Stimulated activated CD4-positive, alpha-beta T cell treated with anti-CD3 and anti-CD28 coated beads, Interleukin-15, amount 100 ng/mL, for 24 hours (primary cell): Measurements from ENCODE around the gene PROKR2.

Experiments used
- DNase-seq: peaks from one replicate; pipeline ENCODE4 v3.0.0-alpha.2; 2020

Gene PROKR2

GRCh38 chr20:5279661-5280060 is 37.1 kb downstream of the PROKR2 start:
- no peak for DNase-seq

GRCh38 chr20:5272268-5272667 is 44.5 kb downstream of the PROKR2 start:
- DNase-seq: no peak

GRCh38 chr20:5270603-5271002 is 46.2 kb downstream of the PROKR2 start:
- DNase-seq: no peak

GRCh38 chr20:5268449-5268848 is 48.3 kb downstream of the PROKR2 start:
- DNase-seq: no peak

- DNase-seq: no peak
Measured at GRCh38 chr20:5267092-5267491, 49.7 kb downstream of the PROKR2 start.
